ENCODE measurements around the gene TBC1D5. TPM values are rescaled to one million over a fixed set of nuclear protein-coding genes. Genes with fewer than 3 reads are reported as not detected.

Gene TBC1D5, protein sequence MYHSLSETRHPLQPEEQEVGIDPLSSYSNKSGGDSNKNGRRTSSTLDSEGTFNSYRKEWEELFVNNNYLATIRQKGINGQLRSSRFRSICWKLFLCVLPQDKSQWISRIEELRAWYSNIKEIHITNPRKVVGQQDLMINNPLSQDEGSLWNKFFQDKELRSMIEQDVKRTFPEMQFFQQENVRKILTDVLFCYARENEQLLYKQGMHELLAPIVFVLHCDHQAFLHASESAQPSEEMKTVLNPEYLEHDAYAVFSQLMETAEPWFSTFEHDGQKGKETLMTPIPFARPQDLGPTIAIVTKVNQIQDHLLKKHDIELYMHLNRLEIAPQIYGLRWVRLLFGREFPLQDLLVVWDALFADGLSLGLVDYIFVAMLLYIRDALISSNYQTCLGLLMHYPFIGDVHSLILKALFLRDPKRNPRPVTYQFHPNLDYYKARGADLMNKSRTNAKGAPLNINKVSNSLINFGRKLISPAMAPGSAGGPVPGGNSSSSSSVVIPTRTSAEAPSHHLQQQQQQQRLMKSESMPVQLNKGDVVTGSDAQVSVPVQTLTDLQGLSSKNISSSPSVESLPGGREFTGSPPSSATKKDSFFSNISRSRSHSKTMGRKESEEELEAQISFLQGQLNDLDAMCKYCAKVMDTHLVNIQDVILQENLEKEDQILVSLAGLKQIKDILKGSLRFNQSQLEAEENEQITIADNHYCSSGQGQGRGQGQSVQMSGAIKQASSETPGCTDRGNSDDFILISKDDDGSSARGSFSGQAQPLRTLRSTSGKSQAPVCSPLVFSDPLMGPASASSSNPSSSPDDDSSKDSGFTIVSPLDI
- total RNA-seq: 114 and 152 TPM in 2 replicates

DNA sequence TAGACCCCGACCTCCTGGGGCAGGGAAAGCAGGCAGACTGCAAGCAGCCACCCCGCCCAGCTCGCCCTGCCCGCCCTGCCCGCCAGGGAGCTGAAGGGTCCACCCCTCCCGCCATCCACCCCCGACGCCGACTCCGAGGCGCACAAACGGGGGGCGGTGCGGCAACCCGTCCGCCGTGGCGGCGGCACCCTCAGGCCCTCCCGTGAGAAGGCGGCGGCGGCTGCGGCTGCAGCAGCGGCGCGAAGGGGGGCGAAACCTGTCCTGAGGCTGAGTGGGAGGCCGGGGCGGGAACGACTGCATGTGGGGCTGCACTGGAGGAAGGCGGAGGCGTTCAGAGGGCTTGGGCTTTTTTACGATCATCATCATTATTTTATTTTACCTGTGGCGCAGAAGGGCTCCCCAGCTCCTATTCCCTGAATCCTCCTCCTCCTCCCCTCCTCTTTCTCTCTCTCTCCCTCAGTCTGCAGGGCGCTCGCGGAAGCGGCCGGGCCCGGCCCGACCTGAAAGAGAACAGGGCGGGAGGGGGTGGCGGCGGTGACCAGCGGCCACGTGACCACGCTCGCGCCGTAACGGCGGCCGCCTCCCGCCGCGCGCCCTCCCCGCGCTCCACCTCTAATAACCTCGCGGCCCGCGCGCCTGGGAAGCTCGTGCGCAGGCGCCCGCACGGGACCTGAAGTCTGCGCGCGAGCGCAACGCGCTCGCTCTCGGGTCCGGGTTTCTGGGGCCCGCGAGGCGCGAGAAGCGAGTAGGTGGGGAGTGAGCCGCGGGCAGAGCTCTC is at the start of gene TBC1D5:
Gene TBC1D5 (minus strand): TSS at position 530 of the 778 bp plus-strand sequence. CDS start 234,061 bp downstream, outside the sequence.

